ENCODE measurements around the gene DUSP8. TPM values are rescaled to one million over a fixed set of nuclear protein-coding genes. Genes with fewer than 3 reads are reported as not detected.
A peak's percentile ranks its signal among the peaks of the same experiment; 100 is the strongest.

The DUSP8 gene
- total RNA-seq, 2 donors from 2014 or later = 4.7 to 7.0 TPM

GRCh38 chr11:1563697-1564534, 8.2 kb downstream of the DUSP8 start:
- no peaks in the 10 kb centered on the region for H3K9me3 ChIP-seq (ENCODE audit: control insufficient read depth, low read length)
- no peaks in the 10 kb centered on the region for H3K9me3 Mint-ChIP-seq
- no peak overlapping the region for H3K27ac Mint-ChIP-seq
- no peak for TF ChIP-seq CTCF (conservative IDR thresholded peaks at IDR 0.05)
- H3K27me3 Mint-ChIP-seq (ENCODE audit: insufficient read depth) = no peaks in the 10 kb centered on the region
- no peaks in the 10 kb centered on the region for H3K36me3 Mint-ChIP-seq (ENCODE audit: low read depth)
- H3K27me3 ChIP-seq (ENCODE audit: control insufficient read depth, insufficient read depth, low read length, poor library complexity, severe bottlenecking) = no peaks in the 10 kb centered on the region
- H3K36me3 ChIP-seq (ENCODE audit: control insufficient read depth, insufficient read depth, low read length) = no peaks in the 10 kb centered on the region
- no peak overlapping the region for H3K4me3 ChIP-seq (ENCODE audit: low read length)
- H3K4me1 Mint-ChIP-seq = peaks cover 14% of the 10 kb centered on the region
- no peak overlapping the region for H3K9ac ChIP-seq (ENCODE audit: extremely low read depth, low read length, poor library complexity, severe bottlenecking)
- H3K4me3 Mint-ChIP-seq = no peak overlapping the region
- no peak for DNase-seq
- WGBS, 2 experiments (ENCODE audit: insufficient coverage in 1 of 2, insufficient read length in 1 of 2) = 88 to 95% methylated on average over 16 to 29 of the region's 29 CpGs
- H3K4me1 ChIP-seq (ENCODE audit: control insufficient read depth, insufficient read depth, low read length) = peaks cover 17% of the 10 kb centered on the region
- H3K27ac ChIP-seq (ENCODE audit: low read depth, low read length) = no peak overlapping the region

- Histone ChIP-seq H3K9me3 (ENCODE audit: control insufficient read depth, low read length) (no peaks in the 10 kb centered on the region), H3K27me3 (ENCODE audit: control insufficient read depth, insufficient read depth, low read length, poor library complexity, severe bottlenecking) (no peaks in the 10 kb centered on the region), H3K9ac (ENCODE audit: extremely low read depth, low read length, poor library complexity, severe bottlenecking) (no peak overlapping the region), H3K4me3 (ENCODE audit: low read length) (no peak overlapping the region), H3K4me1 (ENCODE audit: control insufficient read depth, insufficient read depth, low read length) (peaks cover 14% of the 10 kb centered on the region), H3K27ac (ENCODE audit: low read depth, low read length) (no peak overlapping the region), H3K36me3 (ENCODE audit: control insufficient read depth, insufficient read depth, low read length) (no peaks in the 10 kb centered on the region)
- Mint-ChIP-seq H3K4me3 (no peak overlapping the region), H3K9me3 (no peaks in the 10 kb centered on the region), H3K36me3 (ENCODE audit: low read depth) (no peaks in the 10 kb centered on the region), H3K4me1 (peaks cover 8% of the 10 kb centered on the region), H3K27ac (no peak overlapping the region), H3K27me3 (ENCODE audit: insufficient read depth) (no peaks in the 10 kb centered on the region)
- DNase-seq = peak; percentile 26
- WGBS, 2 experiments (ENCODE audit: insufficient coverage in 1 of 2, insufficient read length in 1 of 2) = 85 to 93% methylated on average over 6 to 12 of the region's 12 CpGs
- no peak for TF ChIP-seq CTCF (conservative IDR thresholded peaks at IDR 0.05)
Observed at GRCh38 chr11:1563149-1563638, 8.9 kb downstream of the DUSP8 start.

GRCh38 chr11:1562469-1563148, 9.5 kb downstream of the DUSP8 start:
- H3K9me3 Mint-ChIP-seq = no peaks in the 10 kb centered on the region
- WGBS, 2 experiments (ENCODE audit: insufficient coverage in 1 of 2, insufficient read length in 1 of 2) = 94 to 98% methylated on average over 7 to 14 of the region's 14 CpGs
- Histone ChIP-seq H3K4me1 (ENCODE audit: control insufficient read depth, insufficient read depth, low read length) (peaks cover 9% of the 10 kb centered on the region), H3K27ac (ENCODE audit: low read depth, low read length) (no peak overlapping the region), H3K9me3 (ENCODE audit: control insufficient read depth, low read length) (no peaks in the 10 kb centered on the region), H3K9ac (ENCODE audit: extremely low read depth, low read length, poor library complexity, severe bottlenecking) (no peak overlapping the region), H3K36me3 (ENCODE audit: control insufficient read depth, insufficient read depth, low read length) (no peaks in the 10 kb centered on the region), H3K4me3 (ENCODE audit: low read length) (no peak overlapping the region), H3K27me3 (ENCODE audit: control insufficient read depth, insufficient read depth, low read length, poor library complexity, severe bottlenecking) (no peaks in the 10 kb centered on the region)
- no peak for DNase-seq
- no peak overlapping the region for H3K4me3 Mint-ChIP-seq
- H3K36me3 Mint-ChIP-seq (ENCODE audit: low read depth) = peaks cover 4% of the 10 kb centered on the region
- no peak overlapping the region for H3K27ac Mint-ChIP-seq
- no peak for TF ChIP-seq CTCF (conservative IDR thresholded peaks at IDR 0.05)
- H3K27me3 Mint-ChIP-seq (ENCODE audit: insufficient read depth) = peaks cover 4% of the 10 kb centered on the region
- peaks cover 2% of the 10 kb centered on the region for H3K4me1 Mint-ChIP-seq
